Measurements from ENCODE around the gene FAM131B.

- TF ChIP-seq CTCF (IDR thresholded peaks at IDR 0.05; ENCODE audit: low read depth, low read length, poor library complexity, severe bottlenecking) (no peak), EZH2phosphoT487 (IDR thresholded peaks at IDR 0.05; ENCODE audit: borderline replicate concordance, low read length) (no peak)
Measured at GRCh38 chr7:143373255-143373794, 10.8 kb upstream of the FAM131B start.

Measured in DOHH2 (cell line).